ENCODE measurements around the gene SCIN.
"Not testable (repeated sequence)": the region's sequence is repeated elsewhere in the genome, so short reads cannot be mapped to it uniquely, and the experiment has no call there.

SCIN gene

GRCh38 chr7:12690041-12690878 lies 119.7 kb downstream of the SCIN start:
- no peak for DNase-seq

DNA sequence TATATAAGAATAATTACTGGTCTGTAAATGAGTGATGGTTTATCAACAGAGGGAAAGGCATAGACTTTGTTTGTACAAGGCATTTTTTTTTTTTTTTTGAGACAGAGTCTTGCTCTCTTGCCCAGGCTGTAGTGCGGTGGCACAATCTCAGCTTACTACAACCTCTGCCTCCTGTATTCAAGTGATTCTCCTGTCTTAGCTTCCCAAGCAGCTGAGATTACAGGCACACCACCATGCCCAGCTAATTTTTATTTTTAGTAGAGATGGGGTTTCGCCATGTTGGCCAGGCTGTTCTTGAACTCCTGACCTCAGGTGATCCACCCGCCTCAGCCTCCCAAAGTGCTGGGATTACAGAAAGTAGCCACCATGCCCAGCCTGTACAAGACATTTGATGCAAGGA lies 120.9 kb downstream of the SCIN start:
- not testable (repeated sequence) for DNase-seq

- DNase-seq, result no peak
Measured at GRCh38 chr7:12692035-12692434, 121.5 kb downstream of the SCIN start.

DNA sequence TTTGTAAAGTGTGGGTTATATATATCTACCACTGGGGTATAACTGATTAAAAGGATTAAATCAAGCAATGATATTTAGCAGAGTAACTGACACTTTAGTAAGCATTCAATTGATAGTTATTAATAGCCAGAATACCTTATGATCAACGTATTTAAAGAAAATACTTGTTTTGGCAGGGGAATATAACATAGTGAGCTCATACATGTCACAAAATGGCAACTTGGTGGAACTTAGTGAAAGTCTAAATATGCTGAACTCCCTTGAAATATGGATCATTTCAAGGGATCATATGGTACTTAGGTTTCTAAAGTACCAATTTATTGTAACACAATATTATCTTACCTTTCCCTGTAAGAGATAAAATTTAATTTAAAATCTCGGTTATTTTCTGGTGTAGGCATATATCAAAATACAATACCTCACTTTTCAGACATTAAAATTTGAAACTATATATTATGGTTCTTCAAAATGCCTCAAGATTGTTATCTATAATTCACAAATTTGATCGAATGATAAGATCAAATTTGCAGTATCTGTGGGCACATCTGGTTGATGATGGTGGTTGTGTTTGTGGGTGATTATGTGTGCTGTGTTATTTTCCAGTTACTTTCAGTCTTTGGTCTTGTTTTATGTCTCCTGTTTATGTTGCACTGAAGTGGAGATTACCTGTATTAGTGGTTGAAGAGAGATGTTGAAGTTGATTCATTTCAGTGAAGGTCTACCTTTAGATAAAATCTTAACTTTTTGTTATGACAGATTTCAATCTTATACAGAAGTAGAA lies 122.1 kb downstream of the SCIN start:
- no peak for DNase-seq

- no peak for DNase-seq
Measured at GRCh38 chr7:12694817-12695216, 124.3 kb downstream of the SCIN start.

DNA sequence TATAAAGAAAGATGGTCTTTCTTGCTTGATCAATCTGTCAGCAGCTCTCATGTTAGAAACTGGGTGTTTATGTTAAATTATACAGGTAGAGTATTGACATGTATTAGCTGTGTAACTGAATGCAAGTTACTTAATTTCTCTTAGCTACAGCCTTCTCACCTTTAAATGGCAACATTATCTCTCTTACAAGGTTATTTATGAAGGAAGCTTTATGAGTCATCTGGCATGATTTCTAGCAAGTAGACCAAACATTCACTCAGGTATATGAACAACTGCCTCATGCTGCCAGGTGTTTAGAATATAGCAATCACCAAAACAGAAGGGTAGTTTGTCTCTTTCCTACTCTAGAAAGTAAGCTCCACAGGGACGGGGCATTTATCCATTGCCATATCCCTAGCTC lies 125.4 kb downstream of the SCIN start:
- DNase-seq, result no peak

- DNase-seq, result no peak
Measured at GRCh38 chr7:12699299-12699698, 128.8 kb downstream of the SCIN start.

DNA sequence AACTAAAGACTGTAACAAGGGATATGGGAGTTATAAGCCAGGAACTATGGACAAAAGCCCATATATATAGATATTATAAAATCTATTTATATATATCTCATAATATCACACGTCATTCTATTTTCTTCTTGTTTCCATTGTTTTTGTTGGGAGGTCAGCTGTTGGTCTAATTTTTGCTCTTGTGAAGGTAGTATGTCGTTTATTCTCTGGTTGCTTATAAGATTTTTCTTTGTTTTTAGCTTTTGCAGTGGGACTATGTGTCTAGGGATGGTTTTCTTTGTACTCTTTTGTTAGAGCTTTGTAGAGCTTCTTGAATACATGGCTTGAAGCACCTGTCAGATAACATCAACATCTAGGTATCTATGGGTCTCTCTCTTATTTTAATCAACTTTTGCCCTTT lies 130.9 kb downstream of the SCIN start:
- no peak for DNase-seq

DNA sequence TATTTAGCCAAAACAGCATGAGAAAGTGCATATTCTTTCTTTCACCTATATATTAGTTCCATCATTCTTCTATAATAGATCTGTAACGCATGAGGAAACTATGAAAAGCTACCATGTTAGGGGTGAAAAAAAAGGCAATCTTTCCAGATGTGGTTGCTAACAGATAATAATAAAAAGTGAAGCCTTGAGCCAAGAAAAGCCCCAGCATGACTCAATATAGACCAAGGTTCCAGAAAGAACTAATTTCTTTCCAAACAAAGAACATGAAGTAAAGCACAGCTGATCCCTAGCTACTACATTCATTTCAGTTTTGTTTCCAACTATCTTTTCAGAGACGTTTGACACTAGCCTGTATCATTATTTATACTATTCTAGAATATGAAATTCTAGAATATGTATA lies 133.4 kb downstream of the SCIN start:
- no peak for DNase-seq

DNA sequence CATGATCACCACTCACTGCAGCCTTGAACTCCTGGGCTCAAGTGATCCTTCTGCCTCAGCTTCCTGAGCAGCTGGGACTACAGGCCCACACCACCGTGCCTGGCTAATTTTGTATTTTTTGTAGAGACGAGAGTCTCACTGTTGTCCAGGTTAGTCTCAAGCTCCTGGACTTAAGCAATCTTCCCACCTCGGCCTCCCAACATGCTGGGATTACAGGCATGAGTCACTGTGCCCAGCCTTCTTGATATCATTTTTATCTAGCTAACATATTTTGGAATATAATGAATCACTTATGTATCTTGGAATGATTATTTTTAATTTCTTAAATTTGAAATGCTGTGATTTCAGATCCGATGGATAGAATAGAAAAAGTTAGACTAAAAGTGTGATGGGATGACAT lies 135.4 kb downstream of the SCIN start:
- DNase-seq, result no peak

- no peak for DNase-seq
Measured at GRCh38 chr7:12706900-12707536, 136.5 kb downstream of the SCIN start.

GRCh38 chr7:12708314-12708713 lies 137.8 kb downstream of the SCIN start:
- DNase-seq, result no peak
